Tibial nerve (tissue), 4 donors: ENCODE data around the gene PLPPR3. TPM values are rescaled to one million over a fixed set of nuclear protein-coding genes. Genes with fewer than 3 reads are reported as not detected.
A peak's percentile ranks its signal among the peaks of the same experiment; 100 is the strongest.

ENCODE experiments used
- DNase-seq, 2 donors: peaks; one replicate each; pipeline ENCODE4 v3.0.0-alpha.2; 2019; ENCODE audit warnings: low spot score in 2 of 2
- H3K27ac ChIP-seq, 4 donors: fragments of 200-600 bp; sonication (generic) in 3 of 4; one replicate each; pipeline ENCODE4 v1.5.1; 2017 to 2019; ENCODE audit warnings: mild to moderate bottlenecking in 1 of 4
- H3K27me3 ChIP-seq, 2 donors: fragments of 200-600 bp; sonication (generic) in 1 of 2; one replicate each; pipeline versions ENCODE4 v1.5.1 to v1.6.0; 2017 to 2019
- H3K36me3 ChIP-seq, 3 donors: fragments of 200-600 bp; sonication (generic); one replicate each; pipeline ENCODE4 v1.5.1; 2018 to 2019
- H3K4me1 ChIP-seq, 4 donors: fragments of 200-600 bp; sonication (generic) in 3 of 4; one replicate each; pipeline ENCODE4 v1.5.1; 2017 to 2019
- H3K4me3 ChIP-seq, 4 donors: fragments of 200-600 bp; sonication (generic) in 3 of 4; one replicate each; pipeline ENCODE4 v1.5.1; 2017 to 2019; ENCODE audit warnings: mild to moderate bottlenecking in 1 of 4, moderate library complexity in 1 of 4
- H3K9me3 ChIP-seq, 4 donors: fragments of 200-600 bp; sonication (generic) in 3 of 4; one replicate each; pipeline ENCODE4 v1.5.1; 2017 to 2019
- CTCF ChIP-seq, 5 experiments: fragments of 200-600 bp in 3 of 5; fragments of 450-650 bp in 2 of 5; sonication (generic) in 3 of 5; IDR thresholded peaks; one replicate each; pipeline ENCODE4 v1.5.1; 2016 to 2019; ENCODE audit warnings: antibody characterized with exemption in 5 of 5, mild to moderate bottlenecking in 3 of 5, moderate library complexity in 2 of 5
- EP300 ChIP-seq, 2 donors: sonication (generic); formaldehyde crosslinking; IDR thresholded peaks; one replicate each; pipeline ENCODE4 v1.6.1; 2017; ENCODE audit warnings: antibody characterized with exemption in 2 of 2, mild to moderate bottlenecking in 1 of 2
- POLR2A ChIP-seq, 2 donors: fragments of 450-650 bp; IDR thresholded peaks; one replicate each; pipeline ENCODE4 v1.6.1; 2017; ENCODE audit warnings: antibody characterized with exemption in 2 of 2, mild to moderate bottlenecking in 2 of 2, moderate library complexity in 2 of 2
- WGBS, 2 donors: methylation state at CpG; one replicate each; pipeline ENCODE4 v1.1.5; 2018; 5-methylcytosine and 5-hydroxymethylcytosine counted together
- total RNA-seq, 4 donors: library from RNA; depleted of rRNA; stranded (reverse); fragments of >200 nt; gene quantifications; one replicate each; pipeline ENCODE4 v1.1.0, GENCODE V29; 2016

The PLPPR3 gene
- total RNA-seq, 4 donors from 2014 or later: not detected

GRCh38 chr19:805166-805551 is 16.6 kb downstream of the PLPPR3 start:
- Histone ChIP-seq H3K4me3 (no peak overlapping the region), H3K4me1 (peaks cover 9 to 52% (median 34%) of the 10 kb centered on the region in 4 donors), H3K9me3 (no peaks in the 10 kb centered on the region), H3K36me3 (peaks cover 15 to 79% (median 61%) of the 10 kb centered on the region in 3 donors), H3K27ac (no peak overlapping the region), H3K27me3 (no peaks in the 10 kb centered on the region)
- no peak for DNase-seq
- 87 to 93% methylated on average over 24 to 30 of the region's 33 CpGs for WGBS, 2 donors
- TF ChIP-seq POLR2A (IDR thresholded peaks at IDR 0.05) (no peak), CTCF (IDR thresholded peaks at IDR 0.05) (no peak), EP300 (IDR thresholded peaks at IDR 0.05) (no peak)

GRCh38 chr19:804419-805165 is 17.2 kb downstream of the PLPPR3 start:
- H3K4me1 ChIP-seq: peaks cover 9 to 57% (median 39%) of the 10 kb centered on the region in 4 donors
- no peaks in the 10 kb centered on the region for H3K27me3 ChIP-seq
- 90 to 91% methylated on average over 24 to 45 of the region's 53 CpGs for WGBS, 2 donors
- no peaks in the 10 kb centered on the region for H3K9me3 ChIP-seq
- peaks cover 15 to 76% (median 55%) of the 10 kb centered on the region in 3 donors for H3K36me3 ChIP-seq
- no peak for DNase-seq
- no peak overlapping the region for H3K27ac ChIP-seq
- TF ChIP-seq POLR2A (IDR thresholded peaks at IDR 0.05) (no peak), EP300 (IDR thresholded peaks at IDR 0.05) (no peak)
- H3K4me3 ChIP-seq: no peak overlapping the region

- peaks cover 15 to 68% (median 48%) of the 10 kb centered on the region in 3 donors for H3K36me3 ChIP-seq
- H3K4me3 ChIP-seq: no peak overlapping the region
- H3K27me3 ChIP-seq: no peaks in the 10 kb centered on the region
- no peak overlapping the region for H3K27ac ChIP-seq
- TF ChIP-seq CTCF (IDR thresholded peaks at IDR 0.05): no peak
- TF ChIP-seq EP300 (IDR thresholded peaks at IDR 0.05): no peak
- no peak for TF ChIP-seq POLR2A (IDR thresholded peaks at IDR 0.05)
- WGBS, 2 donors: 82 to 83% methylated on average over 24 to 31 of the region's 31 CpGs
- no peaks in the 10 kb centered on the region for H3K9me3 ChIP-seq
- H3K4me1 ChIP-seq: peaks cover 9 to 65% (median 47%) of the 10 kb centered on the region in 4 donors
- DNase-seq: no peak
Observed at GRCh38 chr19:803686-804418, 17.9 kb downstream of the PLPPR3 start.

- no peaks in the 10 kb centered on the region for H3K9me3 ChIP-seq
- no peak overlapping the region for H3K27ac ChIP-seq
- peaks cover 15 to 61% (median 42%) of the 10 kb centered on the region in 3 donors for H3K36me3 ChIP-seq
- 65 to 72% methylated on average over 7 to 13 of the region's 17 CpGs for WGBS, 2 donors
- no peak for TF ChIP-seq POLR2A (IDR thresholded peaks at IDR 0.05)
- no peak for TF ChIP-seq EP300 (IDR thresholded peaks at IDR 0.05)
- no peak for TF ChIP-seq CTCF (IDR thresholded peaks at IDR 0.05)
- H3K4me1 ChIP-seq: peaks cover 9 to 71% (median 51%) of the 10 kb centered on the region in 4 donors
- peak overlapping the region in 1 of 4 donors; percentile 15 for H3K4me3 ChIP-seq
- no peak for DNase-seq
- no peaks in the 10 kb centered on the region for H3K27me3 ChIP-seq
Observed at GRCh38 chr19:803099-803561, 18.6 kb downstream of the PLPPR3 start.

GRCh38 chr19:802498-803098 is 19.2 kb downstream of the PLPPR3 start:
- H3K4me3 ChIP-seq: peak overlapping the region in 1 of 4 donors; percentile 15
- TF ChIP-seq EP300 (IDR thresholded peaks at IDR 0.05) (no peak), CTCF (IDR thresholded peaks at IDR 0.05) (no peak), POLR2A (IDR thresholded peaks at IDR 0.05) (no peak)
- no peak for DNase-seq
- peaks cover 15 to 56% (median 37%) of the 10 kb centered on the region in 3 donors for H3K36me3 ChIP-seq
- WGBS, 2 donors: 23 to 36% methylated on average over 27 to 28 of the region's 28 CpGs
- H3K27ac ChIP-seq: peak overlapping the region in 1 of 4 donors; percentile 59
- H3K4me1 ChIP-seq: peaks cover 9 to 71% (median 51%) of the 10 kb centered on the region in 4 donors
- H3K27me3 ChIP-seq: no peaks in the 10 kb centered on the region
- H3K9me3 ChIP-seq: no peaks in the 10 kb centered on the region
